Endothelial cell (in vitro differentiated cells): ENCODE results near the gene MYL6. TPM values are rescaled to one million over a fixed set of nuclear protein-coding genes. Genes with fewer than 3 reads are reported as not detected.

Experiments
- DNase-seq: peaks from one replicate; pipeline ENCODE4 v3.0.0; 2021; ENCODE audit warnings: low spot score
- H3K27ac Mint-ChIP-seq: one replicate; pipeline ENCODE4 v1.8.0; 2021; ENCODE audit warnings: mixed read lengths, inconsistent platforms; ENCODE audit not compliant: unreplicated experiment
- H3K27me3 Mint-ChIP-seq: one replicate; pipeline ENCODE4 v1.8.0; 2021; ENCODE audit warnings: mild to moderate bottlenecking, moderate library complexity, mixed read lengths, inconsistent platforms; ENCODE audit not compliant: unreplicated experiment
- H3K36me3 Mint-ChIP-seq: one replicate; pipeline ENCODE4 v1.8.0; 2021; ENCODE audit warnings: mild to moderate bottlenecking, low read depth, mixed read lengths, inconsistent platforms; ENCODE audit not compliant: unreplicated experiment
- H3K4me1 Mint-ChIP-seq: one replicate; pipeline ENCODE4 v1.8.0; 2021; ENCODE audit warnings: mild to moderate bottlenecking, mixed read lengths, inconsistent platforms; ENCODE audit not compliant: unreplicated experiment
- H3K4me3 Mint-ChIP-seq: one replicate; pipeline ENCODE4 v1.8.0; 2021; ENCODE audit warnings: mild to moderate bottlenecking, mixed read lengths, inconsistent platforms; ENCODE audit not compliant: unreplicated experiment
- H3K9me3 Mint-ChIP-seq: one replicate; pipeline ENCODE4 v1.8.0; 2021; ENCODE audit warnings: mixed read lengths, inconsistent platforms; ENCODE audit not compliant: unreplicated experiment
- total RNA-seq: library from RNA; stranded (reverse); fragmentation: NEBNext Ultra II Directional; extraction: Animal tissue kit (Norgen Biotek cat#: 25700); gene quantifications from one replicate; pipeline ENCODE4 v1.2.1, GENCODE V29; 2021; ENCODE audit not compliant: unreplicated experiment
- TF ChIP-seq, protein P1 (sequence below): fragments of 200-600 bp; sonication (generic); IDR thresholded peaks from one replicate; pipeline ENCODE4 v1.5.0; 2021; ENCODE audit warnings: antibody characterized with exemption; ENCODE audit not compliant: unreplicated experiment

Gene MYL6
- total RNA-seq, 1 donor from 2014 or later = 2,481 TPM

DNA sequence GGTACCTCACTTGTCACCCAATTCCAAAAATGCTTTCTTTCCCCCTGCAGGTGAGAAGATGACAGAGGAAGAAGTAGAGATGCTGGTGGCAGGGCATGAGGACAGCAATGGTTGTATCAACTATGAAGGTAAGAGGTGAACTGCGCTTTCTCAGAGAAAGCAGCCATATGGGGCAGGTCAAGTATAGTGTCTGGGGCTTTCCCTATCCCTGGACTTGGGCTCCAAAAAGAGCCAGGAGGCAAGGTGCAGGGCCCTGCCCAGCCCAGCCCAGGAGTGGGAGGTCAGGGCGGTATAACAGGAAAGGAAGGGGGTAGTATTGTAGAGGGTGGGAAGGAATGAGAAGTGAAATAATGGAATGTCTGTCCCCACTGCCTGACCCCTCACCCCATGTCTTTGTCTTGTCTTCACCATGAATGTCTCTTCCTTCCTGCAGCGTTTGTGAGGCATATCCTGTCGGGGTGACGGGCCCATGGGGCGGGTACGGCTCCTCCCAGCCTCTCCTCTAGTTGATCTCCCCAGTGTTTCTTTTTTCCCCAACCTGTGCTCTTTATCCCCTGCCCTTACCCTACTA, 2.1 kb downstream of the MYL6 start:
- peak; percentile 37 for DNase-seq

DNA sequence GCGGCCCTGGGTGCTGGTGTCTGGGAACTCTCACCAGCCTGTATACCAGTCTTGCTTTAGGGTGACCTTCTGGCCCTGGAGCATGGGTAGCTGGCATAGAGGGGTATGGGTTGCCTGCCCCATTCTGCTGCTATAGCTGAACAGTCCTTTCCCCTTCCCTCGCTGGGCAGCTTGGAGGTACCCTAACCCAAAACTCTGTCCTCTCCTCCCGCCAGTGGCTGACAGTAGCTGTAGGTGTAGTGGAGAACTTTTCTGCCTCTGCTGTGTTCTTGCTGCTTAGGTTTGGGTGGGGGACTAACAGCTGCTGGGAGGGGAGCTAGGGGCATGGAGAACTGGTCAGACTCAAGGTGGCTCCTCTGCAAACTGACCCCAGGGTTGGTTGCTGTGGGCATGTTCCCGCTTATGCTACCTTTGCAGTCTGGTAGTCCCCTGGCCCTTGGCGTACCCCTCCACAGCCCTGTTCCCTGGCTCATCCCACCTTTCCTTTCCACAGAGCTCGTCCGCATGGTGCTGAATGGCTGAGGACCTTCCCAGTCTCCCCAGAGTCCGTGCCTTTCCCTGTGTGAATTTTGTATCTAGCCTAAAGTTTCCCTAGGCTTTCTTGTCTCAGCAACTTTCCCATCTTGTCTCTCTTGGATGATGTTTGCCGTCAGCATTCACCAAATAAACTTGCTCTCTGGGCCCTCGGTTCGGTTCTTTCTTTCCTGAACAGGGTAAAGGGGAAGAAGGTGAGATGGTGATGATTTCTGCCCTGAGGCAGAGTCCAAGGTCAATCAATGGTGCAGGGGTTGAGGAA, 2.9 kb downstream of the MYL6 start:
- Mint-ChIP-seq H3K4me1 (peaks cover 40% of the 10 kb centered on the region), H3K9me3 (no peaks in the 10 kb centered on the region)

More for the DNA sequence above, 2.1 kb downstream of the MYL6 start:
- TF ChIP-seq, protein P1, sequence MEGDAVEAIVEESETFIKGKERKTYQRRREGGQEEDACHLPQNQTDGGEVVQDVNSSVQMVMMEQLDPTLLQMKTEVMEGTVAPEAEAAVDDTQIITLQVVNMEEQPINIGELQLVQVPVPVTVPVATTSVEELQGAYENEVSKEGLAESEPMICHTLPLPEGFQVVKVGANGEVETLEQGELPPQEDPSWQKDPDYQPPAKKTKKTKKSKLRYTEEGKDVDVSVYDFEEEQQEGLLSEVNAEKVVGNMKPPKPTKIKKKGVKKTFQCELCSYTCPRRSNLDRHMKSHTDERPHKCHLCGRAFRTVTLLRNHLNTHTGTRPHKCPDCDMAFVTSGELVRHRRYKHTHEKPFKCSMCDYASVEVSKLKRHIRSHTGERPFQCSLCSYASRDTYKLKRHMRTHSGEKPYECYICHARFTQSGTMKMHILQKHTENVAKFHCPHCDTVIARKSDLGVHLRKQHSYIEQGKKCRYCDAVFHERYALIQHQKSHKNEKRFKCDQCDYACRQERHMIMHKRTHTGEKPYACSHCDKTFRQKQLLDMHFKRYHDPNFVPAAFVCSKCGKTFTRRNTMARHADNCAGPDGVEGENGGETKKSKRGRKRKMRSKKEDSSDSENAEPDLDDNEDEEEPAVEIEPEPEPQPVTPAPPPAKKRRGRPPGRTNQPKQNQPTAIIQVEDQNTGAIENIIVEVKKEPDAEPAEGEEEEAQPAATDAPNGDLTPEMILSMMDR = no peak
- Mint-ChIP-seq H3K27ac (peak overlapping the region; percentile 100), H3K9me3 (no peaks in the 10 kb centered on the region), H3K4me1 (peaks cover 41% of the 10 kb centered on the region), H3K27me3 (peaks cover 60% of the 10 kb centered on the region), H3K4me3 (peak overlapping the region; percentile 100), H3K36me3 (peaks cover 64% of the 10 kb centered on the region)

GRCh38 chr12:56161690-56162351, 3.7 kb downstream of the MYL6 start:
- peak overlapping the region; percentile 93 for H3K27ac Mint-ChIP-seq
- peak overlapping the region; percentile 100 for H3K4me3 Mint-ChIP-seq
- H3K4me1 Mint-ChIP-seq = peaks cover 40% of the 10 kb centered on the region
- H3K27me3 Mint-ChIP-seq = peaks cover 62% of the 10 kb centered on the region
- TF ChIP-seq, protein P1 = no peak
- H3K36me3 Mint-ChIP-seq = peaks cover 64% of the 10 kb centered on the region
- DNase-seq = no peak
- no peaks in the 10 kb centered on the region for H3K9me3 Mint-ChIP-seq

More for the DNA sequence above, 2.9 kb downstream of the MYL6 start:
- H3K36me3 Mint-ChIP-seq = peaks cover 64% of the 10 kb centered on the region
- H3K27me3 Mint-ChIP-seq = peaks cover 61% of the 10 kb centered on the region
- H3K27ac Mint-ChIP-seq = peak overlapping the region; percentile 100
- peak overlapping the region; percentile 100 for H3K4me3 Mint-ChIP-seq
- TF ChIP-seq, protein P1 = no peak
- DNase-seq = no peak

DNA sequence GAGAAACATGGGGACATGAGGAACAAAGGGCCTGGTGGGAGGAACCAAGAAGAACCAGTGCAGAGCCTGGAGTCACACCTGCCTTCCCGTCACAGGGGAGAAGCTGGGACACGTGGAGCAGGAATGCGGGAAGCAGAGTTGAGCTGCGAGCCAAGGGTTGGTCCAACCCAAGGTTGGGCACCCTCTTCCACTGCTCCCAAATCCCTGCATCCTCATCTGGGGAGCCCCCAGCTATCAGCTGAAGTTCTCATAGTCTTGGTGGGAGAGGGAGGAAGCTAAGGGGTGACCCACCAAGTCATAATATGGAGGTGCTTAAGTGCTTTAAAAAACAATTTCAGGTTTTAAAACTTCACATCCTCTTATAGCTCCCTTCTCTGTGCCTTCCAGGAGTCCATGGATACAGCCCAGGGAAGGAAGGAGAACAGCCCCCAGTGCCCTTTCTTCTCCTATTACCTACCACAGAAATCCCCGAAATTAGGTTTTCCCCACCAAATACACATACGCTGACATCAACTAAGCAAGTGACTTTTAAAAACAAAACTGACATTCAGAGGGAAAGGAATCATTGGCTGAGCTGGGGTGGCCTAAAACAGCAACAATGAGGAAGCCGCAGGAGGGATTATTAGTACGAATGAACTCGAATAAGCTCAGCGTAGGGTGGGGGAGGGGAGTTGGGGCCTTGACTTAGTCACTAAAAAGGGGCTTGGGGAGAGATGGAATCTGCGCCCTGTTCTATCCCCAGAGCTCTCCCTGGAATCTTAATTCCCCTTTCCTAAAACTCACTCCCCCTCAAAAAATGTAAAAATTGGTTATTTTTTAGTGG, 4.5 kb downstream of the MYL6 start:
- Mint-ChIP-seq H3K9me3 (no peaks in the 10 kb centered on the region), H3K36me3 (peaks cover 69% of the 10 kb centered on the region), H3K4me1 (peaks cover 37% of the 10 kb centered on the region), H3K27ac (peak overlapping the region; percentile 71), H3K4me3 (peak overlapping the region; percentile 100), H3K27me3 (peaks cover 55% of the 10 kb centered on the region)
- TF ChIP-seq, protein P1 = no peak
- DNase-seq = no peak
